H9 (cell line): ENCODE measurements around the gene RABEP1. TPM values are rescaled to one million over a fixed set of nuclear protein-coding genes. Genes with fewer than 3 reads are reported as not detected.

Source experiments
- DNase-seq: peaks from one replicate; pipeline ENCODE4 v3.0.0-alpha.2; 2017
- H2AFZ ChIP-seq: one replicate; pipeline ENCODE4 v1.6.1; 2013; ENCODE audit warnings: mild to moderate bottlenecking, low read length, control low read depth, moderate library complexity
- H2AK5ac ChIP-seq: 2 replicates; pipeline ENCODE4 v1.6.1; 2013; ENCODE audit warnings: low read length, control low read depth, mixed read lengths; ENCODE audit not compliant: insufficient read length
- H2BK120ac ChIP-seq: one replicate; pipeline ENCODE4 v1.6.1; 2013; ENCODE audit warnings: low read depth, mild to moderate bottlenecking, low read length, control low read depth, inconsistent platforms; ENCODE audit not compliant: poor library complexity, severe bottlenecking
- H2BK12ac ChIP-seq: 2 replicates; pipeline ENCODE4 v1.6.1; 2013; ENCODE audit warnings: low read length, control low read depth, mixed read lengths, low read depth; ENCODE audit not compliant: insufficient read length
- H2BK15ac ChIP-seq: 2 replicates; pipeline ENCODE4 v1.6.1; 2013; ENCODE audit warnings: low read depth, low read length, control low read depth
- H2BK20ac ChIP-seq: one replicate; pipeline ENCODE4 v1.6.1; 2013; ENCODE audit warnings: low read depth, mild to moderate bottlenecking, low read length, control low read depth, inconsistent platforms; ENCODE audit not compliant: poor library complexity, severe bottlenecking
- H2BK5ac ChIP-seq: 2 replicates; pipeline ENCODE4 v1.6.1; 2013; ENCODE audit warnings: low read length, control low read depth, mixed read lengths; ENCODE audit not compliant: insufficient read length
- H3K14ac ChIP-seq: 2 replicates; pipeline ENCODE4 v1.6.1; 2013; ENCODE audit warnings: low read length, control low read depth; ENCODE audit not compliant: insufficient read depth
- H3K18ac ChIP-seq: 2 replicates; pipeline ENCODE4 v1.6.1; 2013; ENCODE audit warnings: low read depth, mild to moderate bottlenecking, mixed read lengths, low read length, control low read depth; ENCODE audit not compliant: insufficient read length
- H3K23ac ChIP-seq: 2 replicates; pipeline ENCODE4 v1.6.1; 2013; ENCODE audit warnings: low read length, control low read depth, mixed read lengths, low read depth; ENCODE audit not compliant: insufficient read length
- H3K23me2 ChIP-seq: 2 replicates; pipeline ENCODE4 v1.6.1; 2013; ENCODE audit warnings: low read depth, mild to moderate bottlenecking, mixed read lengths, low read length, control low read depth; ENCODE audit not compliant: insufficient read length, poor library complexity, severe bottlenecking
- H3K27ac ChIP-seq: 2 replicates; pipeline ENCODE4 v1.5.1; 2013; ENCODE audit warnings: low read length, control low read depth, mixed read lengths, low read depth; ENCODE audit not compliant: insufficient read length
- H3K27me3 ChIP-seq: 2 replicates; pipeline ENCODE4 v1.6.1; 2013; ENCODE audit warnings: low read length, control low read depth, inconsistent platforms; ENCODE audit not compliant: insufficient read depth
- H3K4ac ChIP-seq: 2 replicates; pipeline ENCODE4 v1.6.1; 2013; ENCODE audit warnings: low read depth, mild to moderate bottlenecking, control low read depth, inconsistent platforms, low read length, moderate library complexity
- H3K4me1 ChIP-seq: 2 replicates; pipeline ENCODE4 v1.6.1; 2013; ENCODE audit warnings: low read length, control low read depth, inconsistent platforms; ENCODE audit not compliant: insufficient read depth
- H3K4me2 ChIP-seq: 2 replicates; pipeline ENCODE4 v1.6.1; 2013; ENCODE audit warnings: low read length, control low read depth, mixed read lengths; ENCODE audit not compliant: insufficient read length, insufficient read depth
- H3K56ac ChIP-seq: 2 replicates; pipeline ENCODE4 v1.6.1; 2013; ENCODE audit warnings: low read depth, mild to moderate bottlenecking, mixed read lengths, low read length, control low read depth; ENCODE audit not compliant: insufficient read length
- H3K79me1 ChIP-seq: 2 replicates; pipeline ENCODE4 v1.6.1; 2013; ENCODE audit warnings: low read depth, mild to moderate bottlenecking, moderate library complexity, low read length, control low read depth, inconsistent platforms; ENCODE audit not compliant: insufficient read depth, poor library complexity, severe bottlenecking
- H3K79me2 ChIP-seq: 2 replicates; pipeline ENCODE4 v1.6.1; 2013; ENCODE audit warnings: low read length, control low read depth, inconsistent platforms; ENCODE audit not compliant: insufficient read depth
- H3K9ac ChIP-seq: 2 replicates; pipeline ENCODE4 v1.6.1; 2013; ENCODE audit warnings: low read length, control low read depth, mixed read lengths; ENCODE audit not compliant: insufficient read length; ENCODE audit errors: extremely low read depth
- H3K9me3 ChIP-seq: one replicate; pipeline ENCODE4 v1.6.1; 2013; ENCODE audit warnings: low read depth, low read length, inconsistent platforms; ENCODE audit not compliant: control insufficient read depth
- H3T11ph ChIP-seq: one replicate; pipeline ENCODE4 v1.6.1; 2013; ENCODE audit warnings: mild to moderate bottlenecking, low read length, control low read depth, inconsistent platforms
- H4K20me1 ChIP-seq: one replicate; pipeline ENCODE4 v1.6.1; 2013; ENCODE audit not compliant: control insufficient read depth, insufficient read length, insufficient read depth
- H4K5ac ChIP-seq: 2 replicates; pipeline ENCODE4 v1.6.1; 2013; ENCODE audit warnings: low read depth, mild to moderate bottlenecking, mixed read lengths, low read length, control low read depth; ENCODE audit not compliant: insufficient read length
- H4K8ac ChIP-seq: replicated peaks from 2 replicates; pipeline ENCODE4 v1.6.1; 2013; ENCODE audit warnings: low read length, control low read depth, mixed read lengths, low read depth; ENCODE audit not compliant: insufficient read length
- H4K91ac ChIP-seq: 2 replicates; pipeline ENCODE4 v1.6.1; 2013; ENCODE audit warnings: low read depth, mild to moderate bottlenecking, moderate library complexity, mixed read lengths, low read length, control low read depth; ENCODE audit not compliant: insufficient read length
- H3K27ac Mint-ChIP-seq, 3 experiments: 2 replicates in 2 of 3; 3 replicates in 1 of 3; pipeline ENCODE4 v1.8.0; 2020 to 2021; ENCODE audit warnings: mixed read lengths in 3 of 3, mild to moderate bottlenecking in 1 of 3, moderate library complexity in 1 of 3
- H3K27me3 Mint-ChIP-seq: 2 replicates; pipeline ENCODE4 v1.8.0; 2021; ENCODE audit warnings: low read depth, mild to moderate bottlenecking, moderate library complexity, mixed read lengths
- H3K36me3 Mint-ChIP-seq, 3 experiments: 2 replicates in 2 of 3; 3 replicates in 1 of 3; pipeline ENCODE4 v1.8.0; 2020 to 2021; ENCODE audit warnings: low read depth in 3 of 3, mixed read lengths in 3 of 3; ENCODE audit not compliant: insufficient read depth in 1 of 3
- H3K4me1 Mint-ChIP-seq, 2 experiments: 2 replicates each; pipeline ENCODE4 v1.8.0; 2020; ENCODE audit warnings: mixed read lengths in 2 of 2
- H3K4me3 Mint-ChIP-seq, 2 experiments: 2 replicates in 1 of 2; 3 replicates in 1 of 2; pipeline ENCODE4 v1.8.0; 2020 to 2021; ENCODE audit warnings: mild to moderate bottlenecking in 2 of 2, mixed read lengths in 2 of 2, moderate library complexity in 1 of 2
- H3K9me3 Mint-ChIP-seq, 2 experiments: 2 replicates in 1 of 2; 3 replicates in 1 of 2; pipeline ENCODE4 v1.8.0; 2020; ENCODE audit warnings: mild to moderate bottlenecking in 2 of 2, mixed read lengths in 2 of 2, moderate library complexity in 1 of 2
- WGBS: extraction: QIAGEN DNeasy Blood & Tissue Kit; methylation state at CpG from one replicate; pipeline ENCODE4 v1.1.7; 2013; ENCODE audit warnings: missing lambda C conversion rate, low lambda C conversion rate, mixed read lengths; ENCODE audit not compliant: insufficient read length; ENCODE audit errors: extremely low coverage; 5-methylcytosine and 5-hydroxymethylcytosine counted together
- total RNA-seq: library from RNA; stranded (reverse); gene quantifications from 2 replicates; pipeline ENCODE4 v1.2.1, GENCODE V29; 2021
- TF ChIP-seq, protein P1 (sequence below): fragments of 200-600 bp; sonication (generic); conservative IDR thresholded peaks from 3 replicates; pipeline ENCODE4 v1.8.0; 2021; ENCODE audit warnings: antibody characterized with exemption, mild to moderate bottlenecking

RABEP1 gene
- total RNA-seq, 1 experiment from 2014 or later, result 46.9 TPM

DNA sequence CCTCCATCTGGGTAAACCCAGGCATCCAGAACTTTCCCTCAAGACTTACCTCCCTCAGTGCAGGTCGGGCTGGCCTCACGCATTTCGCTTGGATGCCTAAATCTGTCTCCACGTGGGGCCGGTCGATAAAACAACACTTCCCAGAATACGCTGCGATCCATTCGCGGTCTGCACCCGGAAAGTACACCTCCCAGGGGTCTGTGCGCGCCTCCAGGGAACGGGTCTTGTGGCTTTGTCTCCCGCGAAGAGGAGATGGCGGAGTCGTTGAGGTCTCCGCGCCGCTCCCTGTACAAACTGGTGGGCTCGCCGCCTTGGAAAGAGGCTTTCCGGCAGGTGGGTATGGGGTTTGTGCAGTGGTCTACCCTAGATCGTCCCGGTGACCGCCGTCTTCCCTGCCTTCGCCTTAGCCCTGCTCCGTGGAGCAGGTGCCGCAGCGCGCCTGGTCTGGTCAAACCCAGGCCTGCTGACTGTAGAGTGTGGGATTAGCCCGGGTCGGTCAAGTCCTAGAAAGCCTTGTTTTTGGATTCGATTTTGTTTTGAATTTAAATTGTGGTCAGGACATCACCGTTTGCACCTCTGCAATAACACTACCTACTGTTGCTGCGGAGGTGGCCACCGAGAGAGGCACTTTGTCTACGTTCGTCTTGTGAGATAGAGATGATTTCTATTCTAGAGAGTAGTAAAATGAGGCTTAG lies 138.0 kb downstream of the RABEP1 start, which contains the start of gene RPAIN:
Gene RPAIN (plus strand): TSS at position 224 of the 695 bp plus-strand sequence. CDS start 29 bp downstream, at position 253.
- peak; percentile 94 for DNase-seq
- Histone ChIP-seq H4K8ac (no peak within 1 kb of the TSS), H3K56ac (peak within 1 kb of the TSS; percentile 42), H3K4ac (no peak within 1 kb of the TSS), H3K9me3 (no peaks in the 10 kb centered on the region), H3K27me3 (no peaks in the 10 kb centered on the region), H4K20me1 (no peaks in the 10 kb centered on the region), H2BK120ac (no peak within 1 kb of the TSS), H2BK15ac (no peak within 1 kb of the TSS), H3K23ac (no peak within 1 kb of the TSS), H2BK20ac (no peak within 1 kb of the TSS), H2AFZ (peak within 1 kb of the TSS; percentile 63), H2AK5ac (no peak within 1 kb of the TSS), H3K18ac (peak within 1 kb of the TSS; percentile 91), H2BK12ac (no peak within 1 kb of the TSS), H4K5ac (peak within 1 kb of the TSS; percentile 47), H3K27ac (peak within 1 kb of the TSS; percentile 26), H3K79me2 (peaks cover 20% of the 10 kb centered on the region; the same call in 1 of the 2 replicates), H3K14ac (peak within 1 kb of the TSS; percentile 94), H3K23me2 (peaks cover 8% of the 10 kb centered on the region), H4K91ac (no peak within 1 kb of the TSS), H3T11ph (no peak within 1 kb of the TSS), H3K9ac (peak within 1 kb of the TSS; percentile 96), H3K4me2 (peak within 1 kb of the TSS; percentile 98), H2BK5ac (peak within 1 kb of the TSS; percentile 8), H3K4me1 (no peaks in the 10 kb centered on the region), H3K79me1 (peaks cover 6% of the 10 kb centered on the region)
- peak within 1 kb of the TSS; percentile 98 to 99 (median 99) for H3K27ac Mint-ChIP-seq
- H3K9me3 Mint-ChIP-seq, result no peaks in the 10 kb centered on the region
- TF ChIP-seq, protein P1, sequence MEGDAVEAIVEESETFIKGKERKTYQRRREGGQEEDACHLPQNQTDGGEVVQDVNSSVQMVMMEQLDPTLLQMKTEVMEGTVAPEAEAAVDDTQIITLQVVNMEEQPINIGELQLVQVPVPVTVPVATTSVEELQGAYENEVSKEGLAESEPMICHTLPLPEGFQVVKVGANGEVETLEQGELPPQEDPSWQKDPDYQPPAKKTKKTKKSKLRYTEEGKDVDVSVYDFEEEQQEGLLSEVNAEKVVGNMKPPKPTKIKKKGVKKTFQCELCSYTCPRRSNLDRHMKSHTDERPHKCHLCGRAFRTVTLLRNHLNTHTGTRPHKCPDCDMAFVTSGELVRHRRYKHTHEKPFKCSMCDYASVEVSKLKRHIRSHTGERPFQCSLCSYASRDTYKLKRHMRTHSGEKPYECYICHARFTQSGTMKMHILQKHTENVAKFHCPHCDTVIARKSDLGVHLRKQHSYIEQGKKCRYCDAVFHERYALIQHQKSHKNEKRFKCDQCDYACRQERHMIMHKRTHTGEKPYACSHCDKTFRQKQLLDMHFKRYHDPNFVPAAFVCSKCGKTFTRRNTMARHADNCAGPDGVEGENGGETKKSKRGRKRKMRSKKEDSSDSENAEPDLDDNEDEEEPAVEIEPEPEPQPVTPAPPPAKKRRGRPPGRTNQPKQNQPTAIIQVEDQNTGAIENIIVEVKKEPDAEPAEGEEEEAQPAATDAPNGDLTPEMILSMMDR, result no peak
- peaks cover 9 to 19% of the 10 kb centered on the region in 2 experiments for H3K4me1 Mint-ChIP-seq
- peak within 1 kb of the TSS; percentile 98 to 100 for H3K4me3 Mint-ChIP-seq
- H3K27me3 Mint-ChIP-seq, result no peaks in the 10 kb centered on the region
- peaks cover 24 to 61% (median 49%) of the 10 kb centered on the region in 3 experiments; a peak in 6 of 7 replicates for H3K36me3 Mint-ChIP-seq
- WGBS, result no CpG with 5 or more reads among the region's 41 CpGs
